Mesenchymal stem cell (in vitro differentiated cells and primary cell): ENCODE results near the gene EXOC4.

Experiments used
- DNase-seq: peaks from one replicate; pipeline ENCODE4 v3.0.0-alpha.2; 2013
- H2AFZ ChIP-seq: one replicate; pipeline ENCODE4 v1.6.1; 2013; ENCODE audit warnings: low read depth, mild to moderate bottlenecking, control low read depth, inconsistent platforms, low read length, moderate library complexity
- H2AK5ac ChIP-seq: 2 replicates; pipeline ENCODE4 v1.6.1; 2013; ENCODE audit warnings: low read length, moderate library complexity, mild to moderate bottlenecking, inconsistent platforms; ENCODE audit not compliant: severe bottlenecking
- H2BK120ac ChIP-seq: one replicate; pipeline ENCODE4 v1.6.1; 2013; ENCODE audit warnings: low read depth, mild to moderate bottlenecking, inconsistent platforms, low read length, moderate library complexity
- H2BK12ac ChIP-seq, 2 experiments: one replicate each; pipeline ENCODE4 v1.6.1; 2013; ENCODE audit warnings: inconsistent platforms in 2 of 2, low read length in 2 of 2, mild to moderate bottlenecking in 2 of 2, moderate library complexity in 2 of 2, control low read depth in 1 of 2
- H2BK15ac ChIP-seq: one replicate; pipeline ENCODE4 v1.6.1; 2013; ENCODE audit warnings: mild to moderate bottlenecking, low read depth, inconsistent platforms; ENCODE audit not compliant: poor library complexity, severe bottlenecking
- H2BK5ac ChIP-seq: 2 replicates; pipeline ENCODE4 v1.6.1; 2013; ENCODE audit warnings: low read depth, mild to moderate bottlenecking, low read length, control low read depth, inconsistent platforms; ENCODE audit not compliant: poor library complexity, severe bottlenecking
- H3K14ac ChIP-seq, 2 experiments: one replicate each; pipeline ENCODE4 v1.6.1; 2013; ENCODE audit warnings: inconsistent platforms in 2 of 2, low read length in 2 of 2, control low read depth in 1 of 2, mild to moderate bottlenecking in 1 of 2, moderate library complexity in 1 of 2
- H3K18ac ChIP-seq, 2 experiments: one replicate each; pipeline ENCODE4 v1.6.1; 2013; ENCODE audit warnings: inconsistent platforms in 2 of 2, low read length in 2 of 2, control low read depth in 1 of 2, low read depth in 1 of 2, mild to moderate bottlenecking in 1 of 2
- H3K23ac ChIP-seq, 2 experiments: one replicate each; pipeline ENCODE4 v1.6.1; 2013; ENCODE audit warnings: inconsistent platforms in 2 of 2, low read length in 2 of 2, mild to moderate bottlenecking in 2 of 2, moderate library complexity in 2 of 2, control low read depth in 1 of 2
- H3K27ac ChIP-seq: 2 replicates; pipeline ENCODE4 v1.5.1; 2013; ENCODE audit warnings: mild to moderate bottlenecking, moderate library complexity, low read length, control low read depth, inconsistent platforms; ENCODE audit not compliant: poor library complexity, severe bottlenecking
- H3K27me3 ChIP-seq, 2 experiments: 2 replicates each; pipeline versions ENCODE4 v1.6.1 to v1.7.0; 2013; ENCODE audit warnings: low read length in 2 of 2, mild to moderate bottlenecking in 2 of 2, moderate library complexity in 2 of 2, control low read depth in 1 of 2, inconsistent platforms in 1 of 2; ENCODE audit not compliant: control insufficient read depth in 1 of 2, insufficient read depth in 1 of 2
- H3K36me3 ChIP-seq, 2 experiments: 2 replicates each; pipeline versions ENCODE4 v1.6.1 to v1.7.0; 2013; ENCODE audit warnings: low read length in 2 of 2, control low read depth in 1 of 2, inconsistent platforms in 1 of 2, low read depth in 1 of 2, mild to moderate bottlenecking in 1 of 2; ENCODE audit not compliant: insufficient read depth in 2 of 2, control insufficient read depth in 1 of 2
- H3K4ac ChIP-seq, 2 experiments: one replicate each; pipeline ENCODE4 v1.6.1; 2013; ENCODE audit warnings: inconsistent platforms in 2 of 2, low read length in 2 of 2, mild to moderate bottlenecking in 2 of 2, moderate library complexity in 2 of 2, control low read depth in 1 of 2, low read depth in 1 of 2
- H3K4me1 ChIP-seq: 2 replicates; pipeline ENCODE4 v1.6.1; 2013; ENCODE audit warnings: low read depth, low read length, control low read depth; ENCODE audit not compliant: control insufficient read depth, insufficient read depth
- H3K4me2 ChIP-seq: 2 replicates; pipeline ENCODE4 v1.6.1; 2013; ENCODE audit warnings: low read length, mild to moderate bottlenecking, inconsistent platforms; ENCODE audit not compliant: poor library complexity, severe bottlenecking
- H3K4me3 ChIP-seq, 2 experiments: 2 replicates each; pipeline versions ENCODE4 v1.5.1 to v1.7.0; 2013; ENCODE audit warnings: low read length in 2 of 2, mild to moderate bottlenecking in 2 of 2, control low read depth in 1 of 2, low read depth in 1 of 2; ENCODE audit not compliant: insufficient read depth in 1 of 2
- H3K79me1 ChIP-seq: replicated peaks from 2 replicates; pipeline ENCODE4 v1.6.1; 2013; ENCODE audit warnings: mild to moderate bottlenecking, control low read depth, low read length, inconsistent platforms; ENCODE audit not compliant: poor library complexity, severe bottlenecking
- H3K9ac ChIP-seq: 2 replicates; pipeline ENCODE4 v1.7.0; 2013; ENCODE audit warnings: mild to moderate bottlenecking, low read length, moderate library complexity
- H3K9me3 ChIP-seq: 2 replicates; pipeline ENCODE4 v1.7.0; 2013; ENCODE audit warnings: mild to moderate bottlenecking, low read length; ENCODE audit not compliant: control insufficient read depth
- H4K8ac ChIP-seq: one replicate; pipeline ENCODE4 v1.6.1; 2013; ENCODE audit warnings: inconsistent platforms, mild to moderate bottlenecking, low read length, moderate library complexity
- H4K91ac ChIP-seq: one replicate; pipeline ENCODE4 v1.6.1; 2013; ENCODE audit warnings: mild to moderate bottlenecking, low read length, inconsistent platforms
- WGBS: methylation state at CpG from one replicate; pipeline ENCODE4 v1.1.7; 2013; ENCODE audit warnings: mixed read lengths; 5-methylcytosine and 5-hydroxymethylcytosine counted together

Gene EXOC4

DNA sequence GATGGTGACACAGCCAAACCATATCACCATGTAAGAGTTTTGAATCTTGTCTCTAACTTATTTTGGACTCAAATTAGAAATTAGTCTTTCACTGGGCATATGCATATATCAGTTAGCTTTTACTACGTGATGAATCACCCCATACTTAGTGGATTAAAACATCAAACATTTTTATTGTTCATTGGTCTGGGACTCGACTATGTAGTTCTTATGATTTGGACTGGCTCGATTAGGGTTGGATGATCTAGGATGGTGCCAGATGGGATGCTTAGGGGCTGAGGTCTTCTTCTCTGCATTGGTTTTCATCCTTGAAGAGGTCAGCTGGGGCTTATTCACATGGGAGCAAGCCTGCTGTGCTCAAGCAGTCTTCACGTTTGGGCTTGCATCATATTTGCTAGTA lies 264.9 kb downstream of the EXOC4 start:
- no peak overlapping the region for H4K8ac ChIP-seq
- 97% methylated on average over 3 of the region's 4 CpGs for WGBS

GRCh38 chr7:133518718-133519117 lies 265.8 kb downstream of the EXOC4 start:
- no peak overlapping the region for H3K14ac ChIP-seq
- no CpG with 5 or more reads among the region's 2 CpGs for WGBS
- no peak overlapping the region for H3K27ac ChIP-seq
- DNase-seq, result no peak
- H2AK5ac ChIP-seq, result no peak overlapping the region
- H3K4ac ChIP-seq, result no peak overlapping the region
- H4K8ac ChIP-seq, result no peak overlapping the region
- no peaks in the 10 kb centered on the region for H3K27me3 ChIP-seq
- H3K23ac ChIP-seq, result no peak overlapping the region
- no peak overlapping the region for H2BK12ac ChIP-seq
- no peak overlapping the region for H2BK5ac ChIP-seq
- H3K9me3 ChIP-seq, result no peaks in the 10 kb centered on the region
- no peaks in the 10 kb centered on the region for H3K4me1 ChIP-seq
- H4K91ac ChIP-seq, result no peak overlapping the region
- H3K4me2 ChIP-seq, result no peak overlapping the region
- no peaks in the 10 kb centered on the region for H3K36me3 ChIP-seq
- no peak overlapping the region for H2AFZ ChIP-seq
- peaks cover 7% of the 10 kb centered on the region for H3K79me1 ChIP-seq
- H3K18ac ChIP-seq, result no peak overlapping the region
- no peak overlapping the region for H3K4me3 ChIP-seq
- no peak overlapping the region for H3K9ac ChIP-seq
- H2BK120ac ChIP-seq, result no peak overlapping the region
- H2BK15ac ChIP-seq, result no peak overlapping the region

More for the DNA sequence above, 264.9 kb downstream of the EXOC4 start:
- no peaks in the 10 kb centered on the region for H3K9me3 ChIP-seq
- H3K4me2 ChIP-seq, result no peak overlapping the region
- no peak overlapping the region for H3K4ac ChIP-seq
- H2BK12ac ChIP-seq, result no peak overlapping the region
- peaks cover 1% of the 10 kb centered on the region for H3K4me1 ChIP-seq
- H3K9ac ChIP-seq, result no peak overlapping the region
- no peak overlapping the region for H2BK5ac ChIP-seq
- H3K36me3 ChIP-seq, result no peaks in the 10 kb centered on the region
- no peak overlapping the region for H2BK120ac ChIP-seq
- H3K18ac ChIP-seq, result no peak overlapping the region
- no peaks in the 10 kb centered on the region for H3K27me3 ChIP-seq
- H3K4me3 ChIP-seq, result no peak overlapping the region
- DNase-seq, result no peak
- H3K27ac ChIP-seq, result no peak overlapping the region
- no peak overlapping the region for H4K91ac ChIP-seq
- no peak overlapping the region for H3K14ac ChIP-seq
- no peak overlapping the region for H2BK15ac ChIP-seq
- no peak overlapping the region for H2AK5ac ChIP-seq
- no peak overlapping the region for H2AFZ ChIP-seq
- H3K79me1 ChIP-seq, result peaks cover 6% of the 10 kb centered on the region
- no peak overlapping the region for H3K23ac ChIP-seq

- peaks cover 8% of the 10 kb centered on the region for H3K79me1 ChIP-seq
- no peak for DNase-seq
- no peak overlapping the region for H3K4ac ChIP-seq
- H2BK120ac ChIP-seq, result no peak overlapping the region
- no peak overlapping the region for H4K91ac ChIP-seq
- H3K4me3 ChIP-seq, result no peak overlapping the region
- no peak overlapping the region for H3K14ac ChIP-seq
- H2BK5ac ChIP-seq, result no peak overlapping the region
- no peaks in the 10 kb centered on the region for H3K4me1 ChIP-seq
- no peaks in the 10 kb centered on the region for H3K9me3 ChIP-seq
- H3K4me2 ChIP-seq, result no peak overlapping the region
- no peak overlapping the region for H2AFZ ChIP-seq
- no peak overlapping the region for H3K18ac ChIP-seq
- whole genome bisulfite sequencing, result 100% methylated on average over 1 of the region's 1 CpG
- H3K36me3 ChIP-seq, result no peaks in the 10 kb centered on the region
- H3K9ac ChIP-seq, result no peak overlapping the region
- H2BK12ac ChIP-seq, result no peak overlapping the region
- H4K8ac ChIP-seq, result no peak overlapping the region
- no peak overlapping the region for H2AK5ac ChIP-seq
- H2BK15ac ChIP-seq, result no peak overlapping the region
- H3K23ac ChIP-seq, result no peak overlapping the region
- no peak overlapping the region for H3K27ac ChIP-seq
- H3K27me3 ChIP-seq, result no peaks in the 10 kb centered on the region
Measured at GRCh38 chr7:133520248-133520647, 267.4 kb downstream of the EXOC4 start.

DNA sequence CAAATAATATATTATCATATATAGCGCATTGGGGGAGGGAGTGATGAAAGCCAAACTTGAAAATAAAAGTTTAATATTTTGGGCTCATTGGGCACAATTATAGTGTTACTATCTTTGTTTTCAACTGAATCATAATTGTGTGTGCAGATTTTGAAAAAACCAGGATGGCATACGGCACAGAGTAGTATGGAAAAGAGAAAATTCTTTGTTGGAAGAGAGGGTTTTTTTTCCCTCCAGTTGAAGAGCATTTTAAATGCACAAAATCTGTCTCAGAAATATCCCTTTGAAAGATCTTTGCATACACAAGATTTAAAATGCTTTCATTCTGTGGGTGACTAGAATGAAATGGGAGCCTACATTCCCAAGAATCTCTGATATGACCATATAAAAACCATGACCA lies 269.6 kb downstream of the EXOC4 start:
- Histone ChIP-seq H3K14ac (no peak overlapping the region), H4K8ac (no peak overlapping the region), H3K9ac (no peak overlapping the region), H3K4me1 (no peaks in the 10 kb centered on the region), H3K9me3 (no peaks in the 10 kb centered on the region), H3K27me3 (no peaks in the 10 kb centered on the region), H3K23ac (no peak overlapping the region), H2AFZ (no peak overlapping the region), H2BK15ac (no peak overlapping the region), H3K4ac (no peak overlapping the region), H3K4me2 (no peak overlapping the region), H4K91ac (no peak overlapping the region), H3K36me3 (no peaks in the 10 kb centered on the region), H3K27ac (no peak overlapping the region), H2BK12ac (no peak overlapping the region), H2BK5ac (no peak overlapping the region), H3K79me1 (peaks cover 8% of the 10 kb centered on the region), H2AK5ac (no peak overlapping the region), H3K4me3 (no peak overlapping the region), H3K18ac (no peak overlapping the region), H2BK120ac (no peak overlapping the region)
- no peak for DNase-seq
- no CpG with 5 or more reads among the region's 2 CpGs for WGBS
